A549 treated with GW870086 at 1 μM for 4 hours (cell line): Measurements from ENCODE around the gene MYRIP. TPM values are rescaled to one million over a fixed set of nuclear protein-coding genes. Genes with fewer than 3 reads are reported as not detected.

Experiments
- total RNA-seq: library from RNA; stranded (reverse); fragments of 200-300 nt; extraction: Qiagen RNA extraction; gene quantifications from 5 replicates; pipeline ENCODE4 v1.2.3, GENCODE V29; 2022; ENCODE audit warnings: low read depth

The MYRIP gene
- total RNA-seq, result 0.03 TPM in 1 of 5 replicates, not detected in the others

DNA sequence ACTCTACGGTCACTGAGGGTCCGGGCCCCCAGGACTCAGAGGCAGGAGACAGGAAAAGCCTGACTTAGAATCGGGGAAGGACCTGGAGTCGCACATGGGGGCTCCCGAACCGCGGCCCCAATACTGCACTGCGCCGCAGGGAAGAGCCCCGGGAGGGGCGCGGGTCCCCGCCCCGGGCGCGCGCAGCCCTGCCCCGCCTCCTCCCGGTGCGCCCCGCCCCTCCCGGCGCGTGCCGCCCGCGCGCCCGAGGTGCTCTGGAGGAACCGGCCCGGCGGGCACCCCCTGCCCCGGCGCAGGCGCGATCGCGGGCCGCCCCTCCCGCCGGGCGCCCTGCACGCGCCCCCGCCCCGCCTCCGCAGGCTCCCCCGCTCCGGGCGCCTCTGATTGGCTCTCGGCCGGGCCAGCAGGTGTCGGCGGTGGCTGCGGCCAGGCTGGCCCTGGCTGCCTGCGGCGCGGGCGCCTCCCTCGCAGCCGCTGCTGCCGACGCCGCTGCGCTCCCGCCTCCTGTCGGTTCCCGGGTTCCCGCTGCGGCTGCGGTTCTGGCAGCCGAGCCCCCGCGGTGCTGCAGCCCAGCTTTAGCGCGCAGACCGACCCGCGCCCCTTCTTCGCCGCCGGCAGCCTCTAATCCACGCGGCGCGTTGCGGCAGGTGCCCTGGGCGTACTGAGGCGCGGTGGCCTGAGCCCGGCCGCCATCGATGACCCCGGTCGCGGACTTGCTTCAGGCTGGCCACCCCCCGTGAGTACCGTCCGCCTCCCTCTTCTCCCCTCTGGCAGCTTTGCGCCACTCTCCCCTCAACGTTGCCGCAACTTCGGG, at the start of gene MYRIP:
Gene MYRIP, plus strand, starts transcription at position 429 of the 814 bp plus-strand sequence. CDS start 91,208 bp downstream, outside the sequence.

DNA sequence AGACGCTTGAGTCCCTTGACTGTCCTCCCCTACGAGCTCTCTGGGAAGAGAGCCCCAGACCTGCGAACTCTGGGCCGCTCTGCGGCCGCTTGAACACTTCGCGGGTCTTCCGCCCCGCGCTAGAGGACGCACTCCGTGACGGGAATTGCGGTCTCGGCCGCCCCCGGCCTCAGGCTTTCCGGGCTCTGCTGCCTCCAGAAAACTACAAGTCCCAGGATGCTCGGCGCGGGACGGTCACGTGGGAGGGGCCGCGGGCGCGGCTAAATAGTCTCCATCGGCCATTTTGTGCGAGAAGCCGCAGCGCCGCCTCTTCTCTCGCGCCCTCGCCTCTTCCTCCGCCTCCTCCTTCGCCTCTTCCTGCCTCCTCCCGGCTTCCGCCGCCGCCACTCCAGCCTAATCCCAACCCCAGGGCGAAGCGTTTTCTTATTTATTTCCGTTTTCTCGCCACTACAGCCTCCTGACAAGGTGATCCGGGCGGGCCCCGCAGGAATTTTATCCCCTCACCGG, 500.1 kb downstream of the MYRIP start, which contains the start of gene EIF1B:
Gene EIF1B, plus strand, starts transcription at position 290 of the 507 bp plus-strand sequence. CDS start 235 bp downstream, outside the sequence.

